ENCODE results near the gene AP4S1. TPM values are rescaled to one million over a fixed set of nuclear protein-coding genes. Genes with fewer than 3 reads are reported as not detected.
"Not testable (repeated sequence)": the region's sequence is repeated elsewhere in the genome, so short reads cannot be mapped to it uniquely, and the experiment has no call there.

The AP4S1 gene
- total RNA-seq, 1 donor from 2014 or later, result 8.7 TPM

DNA sequence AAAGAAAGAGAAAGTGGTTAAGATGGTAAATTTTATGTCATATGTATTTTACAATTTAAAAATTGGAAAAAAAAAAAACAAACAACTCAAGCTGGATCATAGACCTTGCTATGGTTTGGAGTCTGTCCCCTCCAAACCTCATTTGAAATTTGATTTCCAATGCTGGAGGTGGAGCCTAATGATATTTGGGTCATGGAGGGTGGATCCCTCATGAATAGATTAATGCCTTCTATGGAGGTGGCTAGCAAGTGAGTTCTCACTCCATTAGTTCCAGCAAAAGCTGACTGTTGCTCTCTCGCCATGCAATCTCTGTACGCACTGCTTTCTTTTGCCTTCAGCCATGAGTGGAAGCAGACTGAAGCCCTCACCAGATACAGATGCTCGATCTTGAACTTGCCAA, 22.2 kb upstream of the AP4S1 start:
- intact Hi-C loops (cut with DNase I), result no loop called here
- DNase-seq (ENCODE audit: low spot score), result no peak

DNA sequence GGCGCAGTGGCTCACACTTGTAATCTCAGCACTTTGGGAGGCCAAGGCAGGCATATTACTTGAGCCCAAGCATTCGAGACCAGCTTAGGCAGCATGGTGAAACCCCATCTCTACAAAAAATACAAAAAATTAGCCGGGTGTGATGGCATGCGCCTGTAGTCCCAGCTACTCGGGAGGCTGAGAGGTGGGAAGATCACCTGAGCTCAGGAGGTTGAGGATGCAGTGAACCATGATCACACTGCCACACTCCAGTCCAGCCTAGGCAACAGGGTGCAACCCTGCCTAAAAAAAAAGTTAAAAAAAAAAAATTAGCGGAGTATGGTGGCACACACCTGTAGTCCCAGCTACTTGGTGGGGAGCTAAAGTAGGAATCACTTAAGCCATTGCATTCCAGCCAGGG, 21.4 kb upstream of the AP4S1 start:
- intact Hi-C loops (cut with DNase I); DNase-seq (ENCODE audit: low spot score): not testable (repeated sequence)

DNA sequence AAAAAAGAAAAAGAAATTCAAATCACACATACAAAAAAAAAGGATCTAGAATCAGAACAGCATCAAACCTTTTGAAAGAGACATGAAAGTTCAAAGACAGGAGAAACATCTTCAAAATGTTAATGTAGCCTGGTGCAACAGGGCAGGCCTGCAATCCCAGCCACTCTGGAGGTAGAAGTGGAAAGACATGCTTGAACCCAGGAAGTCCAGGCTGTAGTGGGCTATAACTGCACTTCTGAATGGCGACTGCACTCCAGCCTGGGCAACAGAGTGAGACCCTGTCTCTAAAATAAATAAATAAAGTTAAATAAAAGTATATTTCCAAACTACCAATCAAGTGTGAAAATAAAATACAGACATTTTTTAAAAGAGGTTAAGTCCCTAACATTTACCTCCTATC, 18.7 kb upstream of the AP4S1 start:
- no peak for DNase-seq (ENCODE audit: low spot score)
- intact Hi-C loops (cut with DNase I), result no loop called here

DNA sequence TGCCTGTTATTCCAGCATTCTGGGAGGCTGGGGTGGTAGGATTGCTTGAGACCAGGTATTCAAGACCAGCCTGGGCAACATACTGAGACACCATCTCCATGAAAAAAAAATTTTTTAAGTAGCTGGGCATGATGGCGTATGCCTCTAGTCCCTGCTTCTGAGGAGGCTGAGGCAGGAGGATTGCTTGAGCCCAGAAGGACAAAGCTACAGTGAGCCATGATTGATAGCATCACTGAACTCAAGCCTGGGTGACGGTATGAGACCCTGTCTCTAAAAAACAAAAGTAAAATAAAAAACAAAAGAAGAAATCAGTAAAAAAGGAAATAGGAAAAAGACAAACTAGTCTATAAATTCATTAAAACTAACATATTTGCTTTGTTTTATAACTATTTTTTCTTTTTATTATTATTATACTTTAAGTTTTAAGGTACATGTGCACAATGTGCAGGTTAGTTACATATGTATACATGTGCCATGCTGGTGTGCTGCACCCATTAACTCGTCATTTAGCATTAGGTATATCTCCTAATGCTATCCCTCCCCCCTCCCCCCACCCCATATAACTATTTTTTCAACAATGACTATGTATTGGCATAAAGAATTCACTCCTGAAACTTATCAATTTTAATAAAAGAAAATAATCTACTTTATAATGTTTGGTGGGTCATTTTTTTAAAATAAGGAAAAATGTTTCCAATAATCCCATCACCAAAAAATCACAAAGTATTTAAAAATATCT, 15.4 kb upstream of the AP4S1 start:
- intact Hi-C loops (cut with DNase I), result no loop called here
- no peak for DNase-seq (ENCODE audit: low spot score)

DNA sequence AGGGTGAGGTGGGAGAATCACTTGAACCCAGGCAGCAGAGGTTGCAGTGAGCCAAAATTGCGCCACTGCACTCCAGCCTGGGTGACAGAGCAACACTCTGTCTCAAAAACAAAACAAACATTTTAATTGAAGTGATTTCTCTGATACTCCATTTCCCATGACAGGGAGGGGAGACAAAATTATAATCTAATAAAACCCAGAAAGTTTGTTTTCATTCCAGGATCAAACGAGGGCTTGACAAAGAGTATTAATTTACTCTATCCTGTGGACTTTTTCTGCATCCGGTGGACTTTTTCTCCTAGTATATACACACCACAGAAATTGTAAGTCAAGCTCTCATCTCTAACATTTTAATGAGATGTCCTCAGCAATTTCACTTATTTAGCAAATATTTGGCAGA, 14.5 kb upstream of the AP4S1 start:
- intact Hi-C loops (cut with DNase I), result no loop called here

DNA sequence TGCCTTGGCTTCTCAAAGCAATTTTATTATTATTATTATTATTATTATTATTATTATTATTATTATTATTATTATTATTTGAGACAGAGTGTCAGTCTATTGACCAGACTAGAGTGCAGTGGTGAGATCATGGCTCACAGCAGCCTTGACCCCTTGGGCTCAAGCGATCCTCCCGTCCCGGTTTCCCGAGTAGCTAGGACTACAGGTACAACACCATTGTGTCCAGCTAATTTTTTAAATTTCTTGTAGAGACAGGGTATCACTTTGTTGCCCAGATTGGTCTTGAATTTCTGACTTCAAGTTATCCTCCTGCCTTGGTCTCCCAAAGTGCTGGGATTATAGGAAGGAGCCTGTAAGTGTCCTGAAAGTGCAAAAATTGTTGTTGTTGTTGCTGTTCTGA, 11.6 kb upstream of the AP4S1 start:
- intact Hi-C loops (cut with DNase I), result no loop called here
- DNase-seq (ENCODE audit: low spot score), result no peak

More for the DNA sequence above, 14.5 kb upstream of the AP4S1 start:
- DNase-seq (ENCODE audit: low spot score), result no peak

DNA sequence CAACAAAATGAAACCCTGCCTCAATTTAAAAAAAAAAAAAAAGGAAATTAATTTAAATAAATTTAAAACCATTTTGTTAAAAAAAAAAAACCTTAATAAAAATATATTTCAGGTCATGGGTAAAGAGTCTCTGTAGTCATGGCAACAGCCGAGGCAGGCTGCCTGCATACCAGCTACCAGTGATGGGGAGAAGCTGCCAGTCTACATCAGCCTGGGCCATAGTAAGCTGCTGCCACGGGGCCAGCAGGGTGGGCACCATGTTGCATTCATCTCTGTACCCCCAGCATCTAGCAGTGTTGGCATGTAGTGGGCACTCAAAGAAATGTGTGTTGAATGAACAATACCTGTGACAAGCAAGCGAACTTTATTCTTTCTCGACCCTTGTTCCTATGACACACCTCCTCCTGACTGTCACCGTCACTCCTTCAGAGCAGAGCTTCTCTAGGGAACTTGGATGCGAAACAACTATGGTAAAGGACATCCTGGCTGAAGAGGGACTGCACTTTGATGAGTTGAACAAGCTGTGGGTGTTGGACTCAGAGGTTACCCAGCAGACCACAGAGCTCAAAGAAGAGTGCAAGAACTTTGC, 7.3 kb upstream of the AP4S1 start:
- no peak for DNase-seq (ENCODE audit: low spot score)
- intact Hi-C loops (cut with DNase I), result no loop called here

DNA sequence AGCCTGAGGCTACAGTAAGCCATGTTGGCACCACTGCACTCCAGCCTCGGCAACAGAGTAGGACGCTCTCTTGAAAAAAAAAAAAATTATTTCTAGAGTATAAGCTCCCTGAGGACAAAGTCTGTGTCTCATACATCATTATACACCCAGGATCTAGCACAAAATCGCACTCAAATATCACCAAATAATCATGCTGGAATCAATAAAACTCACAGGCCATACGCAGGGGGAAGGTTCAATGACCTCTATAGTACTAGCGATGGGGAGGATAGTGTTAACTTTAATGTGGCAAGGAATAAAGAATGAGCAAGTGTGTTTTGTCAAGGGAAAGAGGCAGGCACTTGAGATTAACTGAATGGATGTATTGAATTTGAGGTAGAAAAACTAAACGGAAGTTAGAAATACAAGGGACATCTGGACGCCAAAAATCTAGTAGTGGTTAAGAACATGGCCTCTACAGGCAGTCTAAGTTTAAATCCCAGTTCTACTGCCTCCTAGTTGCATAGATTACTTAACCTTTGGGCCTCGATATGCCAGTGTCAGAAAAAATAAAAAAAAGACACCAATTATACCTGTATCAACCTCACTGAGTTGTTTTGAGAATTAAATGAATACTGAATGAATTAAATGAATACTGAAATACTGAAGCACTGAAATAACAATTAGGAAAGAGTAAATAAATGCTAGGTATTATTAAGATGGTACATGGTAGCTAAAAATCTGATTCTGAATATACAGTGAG, 4.4 kb upstream of the AP4S1 start:
- intact Hi-C loops (cut with DNase I), result no loop called here
- DNase-seq (ENCODE audit: low spot score), result no peak

DNA sequence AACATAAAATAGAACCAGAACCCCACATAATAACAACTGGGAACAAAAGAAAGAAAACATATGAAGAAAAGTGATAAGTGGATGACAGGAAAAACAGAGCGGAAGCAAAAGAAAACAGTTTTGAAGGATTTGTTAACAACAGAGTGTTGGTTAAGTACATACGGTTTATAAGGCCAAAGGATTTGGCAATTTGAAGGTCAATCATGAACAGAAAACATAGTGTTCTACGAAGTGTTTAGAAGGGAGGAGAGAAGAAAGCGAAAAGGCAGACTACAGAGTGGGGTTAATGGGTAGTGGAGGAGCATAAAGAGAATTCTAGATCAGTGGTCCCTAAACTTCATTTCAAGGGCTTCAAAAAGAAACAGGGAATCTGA, 3.9 kb upstream of the AP4S1 start:
- DNase-seq (ENCODE audit: low spot score), result no peak
- intact Hi-C loops (cut with DNase I), result no loop called here

DNA sequence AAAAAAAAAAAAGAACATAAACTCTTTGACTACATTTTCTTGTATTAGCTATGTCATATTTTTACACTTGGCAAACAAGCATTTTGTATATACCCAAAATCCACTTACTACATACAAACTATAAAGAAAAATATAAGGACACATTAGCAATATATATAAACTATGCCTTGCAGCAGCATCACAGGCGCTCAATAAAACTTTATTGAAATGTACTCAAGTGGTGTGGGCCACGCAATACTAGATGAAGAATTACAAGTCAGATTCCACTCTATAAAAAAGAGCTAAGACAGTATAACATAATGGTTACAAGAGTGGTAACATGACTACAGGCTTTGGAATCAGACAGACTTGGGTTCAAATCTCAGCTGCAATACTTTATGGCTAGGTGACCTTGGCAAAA, 3.1 kb upstream of the AP4S1 start:
- intact Hi-C loops (cut with DNase I), result no loop called here

DNA sequence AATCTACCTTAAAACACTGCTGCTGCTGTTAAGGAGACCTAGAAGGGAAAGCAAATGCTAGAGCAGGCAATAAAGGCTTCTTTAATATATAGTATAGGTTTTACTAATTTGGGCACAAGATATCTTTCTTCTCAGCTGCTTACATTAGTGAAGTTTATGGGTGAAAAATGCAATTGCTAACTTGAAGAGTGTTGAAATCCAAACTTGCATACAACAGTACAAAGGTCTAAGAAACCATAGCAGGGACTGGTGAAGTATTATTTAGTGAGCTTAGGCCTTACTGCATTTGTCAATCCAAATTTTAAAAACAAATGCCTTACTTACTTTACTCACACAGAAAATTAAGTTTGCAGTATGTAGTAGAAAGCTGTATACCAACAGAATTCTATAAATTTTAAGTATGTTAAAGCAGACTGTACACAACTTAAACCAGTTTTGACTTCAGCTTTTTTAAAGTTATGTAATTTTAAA, 1.4 kb upstream of the AP4S1 start:
- intact Hi-C loops (cut with DNase I), result no loop called here
- DNase-seq (ENCODE audit: low spot score), result no peak

More for the DNA sequence above, 3.1 kb upstream of the AP4S1 start:
- DNase-seq (ENCODE audit: low spot score), result no peak

DNA sequence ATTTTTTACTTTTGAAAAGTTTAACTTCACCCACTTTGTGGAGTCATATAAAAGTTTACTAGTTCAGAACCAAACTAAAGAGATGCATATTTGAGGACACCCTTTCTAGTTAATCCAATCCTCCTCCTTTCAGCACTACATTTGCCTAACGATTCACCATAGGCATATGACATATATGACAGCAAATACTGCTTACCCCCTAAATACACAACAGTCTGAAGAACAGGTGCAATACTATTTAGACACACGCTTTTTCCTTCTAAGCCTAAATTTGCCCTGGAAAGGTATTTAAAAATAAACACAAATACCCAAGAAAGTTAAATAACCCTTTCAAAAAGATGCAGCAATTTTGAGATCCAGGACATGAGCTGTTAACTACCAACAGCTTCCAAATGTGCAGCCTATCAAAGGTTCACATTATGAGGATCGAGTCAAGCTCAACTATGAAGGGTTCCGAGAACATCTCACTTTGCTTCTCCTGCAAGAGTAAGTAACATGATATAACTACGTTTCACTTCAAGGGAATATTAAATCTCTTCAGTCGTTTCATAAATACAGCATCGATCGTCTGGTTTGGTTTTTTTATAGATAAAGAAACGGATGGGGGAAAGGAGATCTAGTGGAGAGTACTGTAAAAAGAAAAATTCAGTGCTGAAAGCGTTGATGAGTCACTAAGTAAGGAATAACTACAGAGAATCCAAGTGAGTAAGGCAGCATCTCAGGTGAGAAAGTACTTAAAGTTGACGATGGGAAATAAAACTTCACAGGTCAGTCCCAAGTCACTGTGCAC, 677 bp upstream of the AP4S1 start:
- intact Hi-C loops (cut with DNase I), result loop anchor here (5.0 kb wide), 1 partner anchor 183 kb away; the partner anchor contains the start of gene HECTD1
- DNase-seq (ENCODE audit: low spot score), result no peak

DNA sequence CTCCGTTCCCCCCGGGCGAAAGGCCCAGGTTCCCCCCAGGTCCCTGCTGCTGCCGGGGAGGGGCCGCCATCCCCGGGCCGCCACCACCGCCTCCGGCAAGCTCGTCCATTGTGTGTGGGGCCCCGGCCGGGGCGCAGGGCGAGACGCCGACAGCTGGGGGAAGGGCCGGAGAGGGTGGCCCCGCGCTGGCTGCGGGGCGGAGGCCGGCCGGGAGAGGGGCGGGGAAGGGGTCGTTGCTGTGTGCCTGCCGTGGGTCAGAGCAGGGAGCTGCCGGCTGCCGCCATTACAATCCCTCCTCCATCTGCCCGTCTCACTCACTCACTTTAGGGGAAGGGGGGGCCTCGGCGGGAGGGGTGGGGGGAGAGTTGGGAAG, 614 bp downstream of the AP4S1 start, which contains the start of gene STRN3:
Gene STRN3 (minus strand): TSS at position 303 of the 373 bp plus-strand sequence. CDS start 194 bp downstream, at position 109.
- intact Hi-C loops (cut with DNase I), result loop anchor here (5.0 kb wide), 1 partner anchor 181 kb away; the partner anchor contains the start of gene HECTD1
- DNase-seq (ENCODE audit: low spot score), result peak; percentile 75

DNA sequence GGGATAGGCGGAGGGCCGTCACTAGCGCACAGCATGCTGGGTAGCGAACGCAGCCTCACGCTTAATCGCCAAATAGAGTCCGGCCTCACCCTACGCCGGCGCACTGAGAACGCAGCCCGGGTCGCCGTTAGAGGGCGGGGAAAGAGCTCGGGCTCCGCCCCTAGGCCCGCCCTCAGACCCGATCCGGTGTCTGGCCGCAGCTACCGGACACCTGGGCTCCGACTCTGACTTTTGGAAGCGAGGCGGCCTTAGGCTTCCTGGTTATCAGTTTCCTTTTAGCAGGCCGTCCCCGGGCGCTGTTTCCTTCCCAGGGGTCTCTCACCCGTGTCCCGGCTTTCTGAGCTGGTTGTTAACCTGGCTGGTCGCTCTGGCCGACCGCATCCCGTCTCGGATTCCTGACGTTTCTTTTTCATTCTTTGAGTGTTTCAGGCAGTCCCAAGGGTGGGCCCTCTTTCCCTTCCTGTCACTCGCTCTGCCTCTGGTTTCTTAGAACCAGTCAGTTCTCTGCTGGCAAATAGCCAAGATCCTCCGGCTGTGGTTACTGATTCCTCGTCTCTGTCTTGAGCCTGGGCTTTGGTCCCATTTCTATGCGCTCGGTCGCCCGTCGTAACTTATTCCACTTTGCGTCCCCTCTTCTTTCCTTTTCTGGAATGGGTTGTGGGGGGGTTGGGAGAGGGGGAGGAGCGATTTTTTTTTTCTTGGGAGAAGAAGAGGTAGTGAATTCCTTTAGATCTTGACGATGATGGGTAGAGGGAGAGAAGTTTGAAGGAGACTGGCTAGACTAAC, 1.2 kb downstream of the AP4S1 start:
- intact Hi-C loops (cut with DNase I), result loop anchor here (5.0 kb wide), 1 partner anchor 181 kb away; the partner anchor contains the start of gene HECTD1

DNA sequence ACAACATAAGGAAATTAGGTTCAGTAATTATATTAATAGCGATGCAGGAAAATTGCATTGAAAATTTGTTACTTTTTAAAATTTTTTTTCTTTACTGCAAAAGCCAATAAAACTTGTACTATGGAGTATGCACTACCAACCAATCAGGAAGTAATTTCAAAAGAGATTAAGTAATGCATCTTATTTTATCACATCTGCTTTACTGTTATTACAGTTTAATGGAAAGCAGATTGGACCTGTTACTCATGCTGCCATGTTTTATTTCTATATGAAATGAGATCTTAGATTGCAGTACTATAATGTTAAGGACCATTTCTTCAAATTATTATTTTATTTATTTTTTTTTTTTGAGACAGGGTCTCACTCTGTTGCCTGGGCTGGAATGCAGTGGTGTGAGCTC, 2.4 kb downstream of the AP4S1 start:
- intact Hi-C loops (cut with DNase I), result loop anchor here (5.0 kb wide), 1 partner anchor 179 kb away; the partner anchor contains the start of gene HECTD1
- no peak for DNase-seq (ENCODE audit: low spot score)

More for the DNA sequence above, 1.2 kb downstream of the AP4S1 start:
- DNase-seq (ENCODE audit: low spot score), result peak; percentile 99

DNA sequence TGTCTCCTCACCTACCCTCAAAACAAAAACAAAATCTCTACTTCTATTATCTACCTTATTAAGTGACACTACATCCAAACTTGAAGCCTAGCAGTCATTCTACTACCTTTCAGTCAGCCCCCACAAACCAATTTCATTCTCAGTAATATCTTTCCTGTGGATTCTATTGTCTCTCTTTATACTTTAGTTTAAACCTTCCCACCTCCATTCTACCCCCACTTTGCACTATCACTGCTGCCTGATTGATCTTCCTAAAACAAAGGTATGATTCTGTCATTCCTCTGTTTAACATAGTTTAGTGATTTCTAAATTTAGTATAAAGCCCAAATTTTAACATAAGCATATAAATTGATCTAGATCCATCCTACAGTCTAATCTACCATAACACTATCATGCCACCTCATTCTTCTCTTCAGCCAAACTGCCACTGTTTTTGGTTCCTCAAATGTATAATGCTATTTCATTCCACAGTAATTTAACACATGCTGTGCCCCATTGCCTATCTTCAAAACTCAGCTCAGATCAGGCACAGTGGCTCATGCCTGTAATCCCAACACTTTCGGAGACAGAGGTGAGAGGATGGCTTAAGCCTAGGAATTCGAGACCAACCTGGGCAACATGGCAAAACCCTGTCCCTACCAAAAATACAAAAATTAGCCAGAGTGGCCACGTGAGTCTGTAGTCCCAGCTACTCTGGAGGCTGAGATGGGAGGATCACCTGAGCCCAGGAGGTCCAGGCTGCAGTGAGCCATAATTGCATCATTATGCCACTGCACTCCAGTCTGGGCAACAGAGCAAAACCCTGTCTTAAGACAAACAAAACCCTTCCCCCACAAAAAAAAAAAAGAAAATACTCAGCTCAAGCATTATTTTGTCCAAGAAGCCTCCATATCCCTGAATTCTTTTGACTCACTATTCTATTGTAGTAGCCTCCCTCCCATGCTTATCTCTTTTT, 3.8 kb downstream of the AP4S1 start:
- intact Hi-C loops (cut with DNase I), result loop anchor here (5.0 kb wide), 1 partner anchor 178 kb away; the partner anchor contains the start of gene HECTD1
- DNase-seq (ENCODE audit: low spot score), result no peak

DNA sequence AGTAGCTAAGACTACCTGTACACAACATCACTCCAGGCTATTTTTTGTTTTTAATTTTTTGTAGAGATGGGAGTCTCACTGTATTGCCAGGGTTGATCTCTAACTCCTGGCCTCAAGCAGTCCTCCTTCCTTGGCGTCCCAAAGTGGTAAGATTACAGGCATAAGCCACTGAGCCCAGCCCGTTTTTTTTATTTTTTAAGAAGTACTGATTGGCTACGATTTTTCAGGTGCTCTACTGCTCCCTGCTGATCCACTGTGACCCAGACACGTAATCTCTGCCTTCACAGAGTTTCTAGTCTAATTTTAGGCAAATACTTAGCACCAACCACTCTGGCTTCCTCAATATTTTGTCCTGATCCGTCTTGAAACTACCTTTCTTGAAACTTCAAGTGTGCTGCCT, 5.0 kb downstream of the AP4S1 start:
- DNase-seq (ENCODE audit: low spot score), result no peak
- intact Hi-C loops (cut with DNase I), result no loop called here

DNA sequence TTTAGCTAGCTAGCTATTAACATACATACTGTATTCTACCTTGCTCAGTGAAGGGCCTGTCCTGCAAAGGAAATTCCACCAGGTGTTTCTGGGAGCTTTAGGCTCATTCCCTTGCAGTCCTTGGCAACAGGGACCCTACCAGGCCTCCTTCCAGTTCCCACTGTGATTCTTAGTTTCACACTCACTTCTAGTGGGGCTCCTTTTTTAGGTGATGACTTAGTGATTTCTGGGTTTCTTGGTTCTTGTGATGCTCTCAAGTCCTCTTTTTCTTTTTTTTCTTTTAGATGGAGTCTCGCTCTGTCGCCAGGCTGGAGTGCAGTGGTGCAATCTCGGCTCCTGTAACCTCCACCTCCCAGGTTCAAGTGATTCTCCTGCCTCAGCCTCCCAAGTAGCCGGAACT, 11.1 kb downstream of the AP4S1 start:
- intact Hi-C loops (cut with DNase I), result no loop called here
- no peak for DNase-seq (ENCODE audit: low spot score)

All from cardiac septum (tissue), 1 donor.